GM12801 (cell line): ENCODE data around the gene OPCML.

Experiments used
- CTCF ChIP-seq: IDR thresholded peaks from one replicate; pipeline ENCODE4 v1.5.1; 2011; ENCODE audit warnings: control low read depth; ENCODE audit not compliant: insufficient read length; ENCODE audit errors: extremely low read depth

OPCML gene

GRCh38 chr11:133492895-133493294, 39.4 kb downstream of the OPCML start:
- TF ChIP-seq CTCF, result no peak

GRCh38 chr11:133491680-133492383, 40.5 kb downstream of the OPCML start:
- no peak for TF ChIP-seq CTCF

- TF ChIP-seq CTCF, result no peak
These were observed 51.6 kb downstream of the OPCML start for GRCh38 chr11:133480722-133481121.

- TF ChIP-seq CTCF, result no peak
These were observed 53.1 kb downstream of the OPCML start for GRCh38 chr11:133479209-133479608.

- TF ChIP-seq CTCF, result no peak
These were observed 55.1 kb downstream of the OPCML start for GRCh38 chr11:133477251-133477625.

GRCh38 chr11:133476570-133477250, 55.6 kb downstream of the OPCML start:
- TF ChIP-seq CTCF, result no peak

- no peak for TF ChIP-seq CTCF
These were observed 57.8 kb downstream of the OPCML start for GRCh38 chr11:133474461-133474860.
